Measurements from ENCODE around the gene PPP1R15A. TPM values are rescaled to one million over a fixed set of nuclear protein-coding genes. Genes with fewer than 3 reads are reported as not detected.
"Not testable (repeated sequence)": the region's sequence is repeated elsewhere in the genome, so short reads cannot be mapped to it uniquely, and the experiment has no call there.

Gene PPP1R15A
- total RNA-seq, 4 donors from 2014 or later = 40.3 to 98.7 (median 64.4) TPM

DNA sequence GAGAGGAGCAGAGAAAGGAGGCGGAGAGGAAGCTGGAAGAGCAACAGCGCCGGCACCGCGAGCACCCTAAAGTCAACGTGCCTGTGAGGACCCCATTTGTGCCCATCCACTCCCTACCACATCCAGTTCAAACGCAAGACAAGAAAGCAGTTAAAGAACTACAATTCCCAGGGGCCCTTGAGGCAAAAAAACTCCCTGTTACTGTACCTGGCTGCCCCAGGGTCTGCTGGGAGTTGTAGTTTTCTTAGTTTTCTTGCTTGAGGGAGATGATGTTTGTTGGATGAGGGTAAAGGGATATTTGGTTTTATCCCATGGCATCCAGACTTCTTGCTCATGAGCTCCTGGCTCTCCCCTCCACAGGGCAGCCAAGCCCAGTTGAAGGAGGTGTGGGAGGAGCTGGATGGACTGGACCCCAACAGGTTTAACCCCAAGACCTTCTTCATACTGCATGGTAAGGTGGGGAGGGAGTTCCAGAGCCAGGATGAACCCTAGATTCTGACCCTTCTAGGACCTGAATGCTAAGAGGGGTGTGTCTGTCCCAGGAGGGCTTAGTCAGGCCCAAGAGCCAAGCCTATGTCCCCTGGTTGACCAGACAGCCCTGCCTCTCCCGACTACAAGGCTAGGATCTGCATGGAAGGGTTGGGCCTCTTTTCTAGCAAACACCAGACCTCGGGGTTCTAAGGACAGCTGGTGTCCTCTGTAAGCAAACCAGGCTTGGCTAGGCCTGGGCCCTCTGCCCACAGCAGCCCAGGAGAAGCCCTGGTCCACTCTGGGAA is 41.1 kb downstream of the PPP1R15A start:
- H3K27ac ChIP-seq (replicated peaks in 1 of 4) = no peak overlapping the region
- H3K36me3 ChIP-seq = peaks cover 70 to 100% (median 98%) of the 10 kb centered on the region in 4 donors
- TF ChIP-seq EP300 (IDR thresholded peaks at IDR 0.05) = no peak
- H3K27me3 ChIP-seq = no peaks in the 10 kb centered on the region
- peaks cover 0 to 8% (median under 1%) of the 10 kb centered on the region in 4 donors for H3K4me1 ChIP-seq
- WGBS = 86% methylated on average over 9 of the region's 9 CpGs
- H3K4me3 ChIP-seq = no peak overlapping the region
- DNase-seq (ENCODE audit: extremely low spot score) = no peak
- intact Hi-C loops (cut with DNase I) = no loop called here
- H3K9me3 ChIP-seq = no peaks in the 10 kb centered on the region

DNA sequence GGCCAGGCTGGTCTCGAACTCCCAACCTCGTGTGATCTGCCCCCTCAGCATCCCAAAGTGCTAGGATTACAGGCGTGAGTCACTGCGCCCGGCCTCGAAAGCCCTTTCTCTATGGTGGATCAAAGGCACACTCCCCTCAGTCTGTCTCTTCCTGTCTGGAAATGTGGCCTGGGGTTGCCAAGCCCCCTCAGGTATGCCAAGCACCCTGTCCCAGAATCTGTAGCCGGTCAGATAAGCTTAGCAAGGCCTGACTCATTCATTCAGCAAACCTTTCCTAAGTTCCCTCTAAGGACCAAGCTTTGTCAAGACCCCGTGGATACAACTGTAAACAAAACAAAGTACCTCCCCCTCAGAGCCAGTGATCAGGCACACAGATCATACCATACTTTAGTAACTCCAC is 42.0 kb downstream of the PPP1R15A start:
- Histone ChIP-seq H3K27ac (replicated peaks in 1 of 4) (no peak overlapping the region), H3K27me3 (no peaks in the 10 kb centered on the region), H3K9me3 (no peaks in the 10 kb centered on the region), H3K4me1 (peaks cover 0 to 5% (median 0%) of the 10 kb centered on the region in 4 donors), H3K36me3 (peaks cover 65 to 100% (median 98%) of the 10 kb centered on the region in 4 donors), H3K4me3 (no peak overlapping the region)
- intact Hi-C loops (cut with DNase I) = no loop called here
- WGBS = 91% methylated on average over 7 of the region's 8 CpGs
- no peak for DNase-seq (ENCODE audit: extremely low spot score)
- TF ChIP-seq POLR2A (IDR thresholded peaks at IDR 0.05; ENCODE audit: low read depth) (no peak), EP300 (IDR thresholded peaks at IDR 0.05) (no peak), POLR2AphosphoS5 (IDR thresholded peaks at IDR 0.05) (no peak)
- TF ChIP-seq, protein P1, sequence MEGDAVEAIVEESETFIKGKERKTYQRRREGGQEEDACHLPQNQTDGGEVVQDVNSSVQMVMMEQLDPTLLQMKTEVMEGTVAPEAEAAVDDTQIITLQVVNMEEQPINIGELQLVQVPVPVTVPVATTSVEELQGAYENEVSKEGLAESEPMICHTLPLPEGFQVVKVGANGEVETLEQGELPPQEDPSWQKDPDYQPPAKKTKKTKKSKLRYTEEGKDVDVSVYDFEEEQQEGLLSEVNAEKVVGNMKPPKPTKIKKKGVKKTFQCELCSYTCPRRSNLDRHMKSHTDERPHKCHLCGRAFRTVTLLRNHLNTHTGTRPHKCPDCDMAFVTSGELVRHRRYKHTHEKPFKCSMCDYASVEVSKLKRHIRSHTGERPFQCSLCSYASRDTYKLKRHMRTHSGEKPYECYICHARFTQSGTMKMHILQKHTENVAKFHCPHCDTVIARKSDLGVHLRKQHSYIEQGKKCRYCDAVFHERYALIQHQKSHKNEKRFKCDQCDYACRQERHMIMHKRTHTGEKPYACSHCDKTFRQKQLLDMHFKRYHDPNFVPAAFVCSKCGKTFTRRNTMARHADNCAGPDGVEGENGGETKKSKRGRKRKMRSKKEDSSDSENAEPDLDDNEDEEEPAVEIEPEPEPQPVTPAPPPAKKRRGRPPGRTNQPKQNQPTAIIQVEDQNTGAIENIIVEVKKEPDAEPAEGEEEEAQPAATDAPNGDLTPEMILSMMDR (IDR thresholded peaks at IDR 0.05) = no peak

DNA sequence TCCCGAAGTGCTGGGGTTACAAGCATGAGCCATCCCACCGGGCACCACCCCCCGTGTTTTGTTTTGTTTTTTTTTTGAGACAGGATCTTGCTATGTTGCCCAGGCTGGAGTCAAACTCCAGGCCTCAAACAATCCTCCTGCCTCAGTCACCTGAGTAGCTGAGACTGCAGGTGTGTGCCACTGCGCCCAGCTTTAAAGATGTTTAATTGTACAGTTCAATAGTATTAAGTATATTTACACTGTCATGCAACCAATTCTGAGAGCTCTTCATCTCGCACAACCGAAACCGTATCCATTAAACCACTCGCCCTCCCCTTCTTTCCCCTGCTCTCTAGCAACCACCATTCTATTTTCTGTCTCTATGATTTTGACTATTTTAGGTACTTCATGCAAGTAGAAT is 43.5 kb downstream of the PPP1R15A start:
- no peak for DNase-seq (ENCODE audit: extremely low spot score)
- TF ChIP-seq POLR2AphosphoS5 (IDR thresholded peaks at IDR 0.05) = no peak
- no peak for TF ChIP-seq EP300 (IDR thresholded peaks at IDR 0.05)
- TF ChIP-seq, protein P1 (IDR thresholded peaks at IDR 0.05) = no peak
- no peak for TF ChIP-seq POLR2A (IDR thresholded peaks at IDR 0.05; ENCODE audit: low read depth)
- no peak overlapping the region for H3K27ac ChIP-seq (replicated peaks in 1 of 4)
- intact Hi-C loops (cut with DNase I) = no loop called here
- H3K9me3 ChIP-seq = no peaks in the 10 kb centered on the region
- WGBS = 85% methylated on average over 8 of the region's 8 CpGs
- H3K36me3 ChIP-seq = peaks cover 58 to 100% (median 97%) of the 10 kb centered on the region in 4 donors
- no peaks in the 10 kb centered on the region for H3K27me3 ChIP-seq
- no peaks in the 10 kb centered on the region for H3K4me1 ChIP-seq
- H3K4me3 ChIP-seq = no peak overlapping the region

DNA sequence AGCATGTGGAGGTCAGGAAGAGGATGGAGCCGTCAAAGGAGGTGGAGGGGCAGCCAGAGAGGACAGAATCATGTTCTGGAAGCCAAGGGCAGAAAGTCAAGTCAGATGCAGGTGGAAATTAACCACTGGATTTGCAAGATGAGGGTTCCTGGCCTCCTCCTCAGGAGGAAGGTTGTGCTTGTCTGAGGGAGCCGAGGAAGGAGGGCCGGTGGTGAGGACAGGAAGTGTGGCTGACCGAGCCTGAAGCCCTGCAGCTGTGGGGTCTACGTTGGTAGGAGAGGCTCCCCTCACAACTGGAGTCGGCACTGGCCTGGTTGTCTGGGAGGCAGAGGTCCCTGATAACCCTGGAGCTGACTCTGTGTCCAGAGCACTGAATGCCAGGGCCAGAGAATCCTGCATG is 45.9 kb downstream of the PPP1R15A start:
- 89% methylated on average over 3 of the region's 6 CpGs for WGBS
- Histone ChIP-seq H3K4me3 (no peak overlapping the region), H3K4me1 (no peaks in the 10 kb centered on the region), H3K36me3 (peaks cover 49 to 98% (median 97%) of the 10 kb centered on the region in 4 donors), H3K27ac (replicated peaks in 1 of 4) (no peak overlapping the region), H3K27me3 (no peaks in the 10 kb centered on the region), H3K9me3 (no peaks in the 10 kb centered on the region)
- TF ChIP-seq EP300 (IDR thresholded peaks at IDR 0.05) (no peak), POLR2A (IDR thresholded peaks at IDR 0.05; ENCODE audit: low read depth) (no peak), POLR2AphosphoS5 (IDR thresholded peaks at IDR 0.05) (no peak)
- TF ChIP-seq, protein P1 (IDR thresholded peaks at IDR 0.05) = no peak
- DNase-seq (ENCODE audit: extremely low spot score) = no peak
- intact Hi-C loops (cut with DNase I) = no loop called here

DNA sequence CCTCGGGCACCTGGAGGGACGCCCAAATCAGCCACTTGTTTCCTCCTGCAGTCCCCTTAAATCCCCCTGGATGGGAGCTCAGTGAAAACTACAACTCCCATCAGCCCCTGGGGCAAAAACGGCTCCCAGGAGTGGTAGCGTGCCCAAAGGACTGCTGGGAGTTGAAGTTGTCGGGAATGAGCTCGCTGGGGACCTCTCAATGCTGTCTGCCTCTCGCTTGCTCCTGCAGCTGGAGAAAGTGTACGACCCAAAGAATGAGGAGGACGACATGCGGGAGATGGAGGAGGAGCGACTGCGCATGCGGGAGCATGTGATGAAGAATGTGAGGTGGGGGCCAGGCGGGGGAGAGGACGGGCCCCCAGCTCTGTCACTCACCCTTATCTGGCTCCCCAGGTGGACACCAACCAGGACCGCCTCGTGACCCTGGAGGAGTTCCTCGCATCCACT is 46.6 kb downstream of the PPP1R15A start:
- Histone ChIP-seq H3K4me1 (no peaks in the 10 kb centered on the region), H3K4me3 (no peak overlapping the region), H3K36me3 (peaks cover 44 to 98% (median 90%) of the 10 kb centered on the region in 4 donors), H3K27me3 (no peaks in the 10 kb centered on the region), H3K9me3 (no peaks in the 10 kb centered on the region), H3K27ac (replicated peaks in 1 of 4) (no peak overlapping the region)
- 83% methylated on average over 18 of the region's 18 CpGs for WGBS
- no peak for DNase-seq (ENCODE audit: extremely low spot score)
- intact Hi-C loops (cut with DNase I) = no loop called here
- no peak for TF ChIP-seq EP300 (IDR thresholded peaks at IDR 0.05)

DNA sequence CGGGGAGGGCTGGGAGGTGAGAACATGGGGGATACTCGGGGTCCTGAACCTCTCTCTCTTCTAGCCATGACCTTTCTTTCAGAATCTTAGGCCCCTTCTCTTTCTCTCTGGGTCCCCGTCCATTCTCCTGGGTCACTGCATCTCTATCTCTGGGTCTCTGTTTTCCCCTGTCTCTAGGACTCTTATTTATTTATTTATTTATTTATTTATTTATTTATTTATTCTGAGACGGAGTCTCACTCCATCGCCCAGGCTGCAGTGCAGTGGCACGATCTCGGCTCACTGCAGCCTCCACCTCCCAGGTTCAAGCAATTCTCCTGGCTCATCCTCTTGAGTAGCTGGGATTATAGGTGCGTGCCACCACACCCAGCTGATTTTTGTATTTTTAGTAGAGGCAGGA is 47.0 kb downstream of the PPP1R15A start:
- H3K27ac ChIP-seq (replicated peaks in 1 of 4); H3K9me3 ChIP-seq; H3K27me3 ChIP-seq; H3K4me3 ChIP-seq; H3K4me1 ChIP-seq; DNase-seq (ENCODE audit: extremely low spot score); intact Hi-C loops (cut with DNase I): not testable (repeated sequence)
- peaks cover 40 to 94% (median 86%) of the 10 kb centered on the region in 4 donors for H3K36me3 ChIP-seq
- 92% methylated on average over 8 of the region's 8 CpGs for WGBS

Measured in esophagus muscularis mucosa (tissue), 4 donors.